Sigmoid colon (tissue), 3 donors: ENCODE results near the gene MSI1.

ENCODE experiments used
- CTCF ChIP-seq, 4 experiments: fragments of 450-650 bp in 3 of 4; fragments of 200-600 bp in 1 of 4; IDR thresholded peaks; one replicate each; pipeline ENCODE4 v1.5.1; 2016 to 2019; ENCODE audit warnings: antibody characterized with exemption in 4 of 4, mild to moderate bottlenecking in 3 of 4, moderate library complexity in 2 of 4
- POLR2A ChIP-seq, 2 donors: fragments of 450-650 bp; IDR thresholded peaks; one replicate each; pipeline ENCODE4 v1.6.1; 2016; ENCODE audit warnings: antibody characterized with exemption in 2 of 2, mild to moderate bottlenecking in 2 of 2, moderate library complexity in 2 of 2

DNA sequence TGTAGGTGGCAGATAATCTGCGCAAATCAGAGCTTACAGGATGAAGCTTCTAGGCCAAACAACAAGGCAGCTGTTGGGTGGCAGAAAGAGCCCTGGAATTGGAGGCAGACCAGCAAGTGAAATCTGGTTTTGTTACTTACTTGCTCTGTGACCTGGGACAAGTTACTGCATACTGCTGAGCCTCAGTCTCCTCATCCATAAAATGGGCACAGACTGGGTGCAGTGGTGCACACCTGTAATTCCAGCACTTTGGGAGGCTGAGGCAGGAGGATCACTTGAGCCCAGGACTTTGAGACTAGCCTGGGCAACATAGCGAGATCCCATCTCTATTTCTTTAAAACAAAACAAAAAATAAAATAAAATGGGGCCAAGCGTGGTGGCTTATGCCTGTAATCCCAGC, 37.6 kb upstream of the MSI1 start:
- no peak for TF ChIP-seq CTCF (IDR thresholded peaks at IDR 0.05)
- TF ChIP-seq POLR2A (IDR thresholded peaks at IDR 0.05) = no peak
